T1000 (cell line): ENCODE results near the gene WDFY2.

Source experiments
- DNase-seq: peaks from one replicate; lab custom pipeline; 2025; ENCODE audit warnings: mixed read lengths; lab: John Stamatoyannopoulos, UW

Gene WDFY2

GRCh38 chr13:51770681-51771417 is 186.6 kb downstream of the WDFY2 start:
- no peak for DNase-seq

- no peak for DNase-seq
Measured at GRCh38 chr13:51771418-51772104, 187.3 kb downstream of the WDFY2 start.

- no peak for DNase-seq
Measured at GRCh38 chr13:51772105-51772455, 187.8 kb downstream of the WDFY2 start.

GRCh38 chr13:51772781-51773180 is 188.5 kb downstream of the WDFY2 start:
- DNase-seq, result no peak

DNA sequence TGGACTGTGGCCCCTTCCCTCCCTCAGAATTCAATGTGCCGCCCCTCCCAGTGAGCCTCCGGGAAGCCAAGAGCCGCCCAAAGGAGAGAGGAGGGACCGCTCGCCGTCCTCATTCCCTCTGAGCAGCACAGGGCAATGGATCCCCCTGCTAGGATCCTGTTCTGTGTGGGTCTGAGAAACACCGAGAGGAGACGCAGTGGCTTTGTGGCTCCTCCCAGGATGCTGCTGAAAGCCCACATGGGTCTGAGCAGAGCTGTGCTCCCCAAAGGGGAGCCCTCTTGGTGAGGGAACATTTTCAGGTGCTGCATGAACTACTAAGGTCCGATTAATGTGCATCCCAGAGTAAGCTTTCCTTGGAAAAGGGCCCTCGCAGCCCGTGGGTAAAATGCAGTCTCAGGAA is 189.3 kb downstream of the WDFY2 start:
- no peak for DNase-seq

- DNase-seq, result no peak
Measured at GRCh38 chr13:51776179-51776578, 191.9 kb downstream of the WDFY2 start.

DNA sequence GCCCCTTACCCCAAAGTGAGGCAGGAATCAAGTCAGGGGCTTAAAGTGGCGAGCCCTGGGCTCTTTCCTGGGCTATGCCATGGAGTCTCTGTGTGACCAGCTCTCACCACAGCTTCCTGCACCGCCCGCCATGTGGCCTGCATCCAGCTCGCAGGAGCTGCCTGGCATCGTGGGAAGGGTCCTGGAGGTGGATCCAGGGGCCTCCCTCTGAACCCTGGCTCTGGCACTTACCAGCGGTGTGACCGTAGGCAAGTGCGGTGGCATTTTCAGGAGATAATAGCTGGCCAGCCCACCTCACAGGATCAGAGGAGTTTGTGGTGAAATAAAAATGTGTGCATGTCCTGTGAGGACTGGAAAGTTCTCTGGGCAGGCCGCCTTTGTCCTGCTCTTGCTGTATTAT is 193.7 kb downstream of the WDFY2 start:
- DNase-seq, result no peak

DNA sequence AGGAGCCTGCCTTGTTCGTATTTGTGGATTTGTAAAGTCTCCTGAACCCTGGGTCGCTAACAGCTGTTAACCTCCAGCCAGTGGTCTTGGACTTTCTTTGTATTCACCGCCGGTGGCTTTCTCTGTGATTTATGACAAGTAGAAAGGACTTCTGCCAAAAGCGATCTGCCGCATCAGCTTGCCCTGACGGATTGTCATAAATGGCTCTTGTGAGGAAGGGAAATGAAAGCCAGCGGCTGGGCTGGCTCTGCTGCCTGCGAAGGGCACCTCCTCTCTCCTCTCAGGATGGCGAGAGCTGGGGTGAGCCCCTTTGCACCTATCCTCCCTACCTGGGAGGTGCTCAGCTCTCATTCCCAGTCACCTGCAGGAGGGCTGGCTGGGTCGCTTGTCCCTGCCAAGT is 194.1 kb downstream of the WDFY2 start:
- no peak for DNase-seq

- no peak for DNase-seq
Measured at GRCh38 chr13:51780099-51780498, 195.8 kb downstream of the WDFY2 start.

DNA sequence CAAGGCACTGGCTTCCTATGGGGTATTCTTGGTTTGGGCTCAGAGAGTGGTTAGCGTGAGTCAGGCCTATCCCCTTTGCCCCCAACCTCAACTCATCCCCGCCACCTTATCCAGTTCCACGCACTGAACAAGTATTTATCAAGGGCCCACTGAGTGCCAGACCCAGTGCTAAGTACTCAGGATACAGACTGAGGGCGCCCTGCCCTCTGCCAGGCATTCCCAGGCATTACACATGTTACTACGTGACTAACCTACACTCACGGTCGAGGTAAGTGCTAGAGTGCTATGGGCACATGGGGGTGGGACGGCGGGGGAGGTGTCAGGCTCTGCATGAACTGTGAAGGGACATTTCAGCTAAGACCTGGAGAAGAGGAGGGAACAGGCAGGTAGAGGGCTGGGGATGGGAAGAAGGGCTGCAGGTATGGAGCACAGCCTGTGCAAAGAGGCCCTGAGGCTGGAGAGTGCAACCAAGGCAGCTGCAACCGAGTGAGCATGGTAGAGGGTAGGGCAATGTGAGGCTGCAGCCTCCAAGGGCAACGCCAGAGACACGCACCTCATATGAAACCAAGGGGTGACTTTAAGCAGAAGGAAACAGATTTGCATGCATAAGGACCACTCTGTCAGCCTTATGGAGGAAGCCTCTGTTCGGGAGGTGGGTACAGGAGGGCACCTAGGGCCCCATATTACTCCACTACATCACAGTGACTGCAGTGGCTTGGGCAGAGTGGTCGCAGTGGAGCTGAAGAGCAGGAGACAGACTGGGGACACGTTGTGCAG is 197.2 kb downstream of the WDFY2 start:
- no peak for DNase-seq

- no peak for DNase-seq
Measured at GRCh38 chr13:51782026-51782710, 197.9 kb downstream of the WDFY2 start.

DNA sequence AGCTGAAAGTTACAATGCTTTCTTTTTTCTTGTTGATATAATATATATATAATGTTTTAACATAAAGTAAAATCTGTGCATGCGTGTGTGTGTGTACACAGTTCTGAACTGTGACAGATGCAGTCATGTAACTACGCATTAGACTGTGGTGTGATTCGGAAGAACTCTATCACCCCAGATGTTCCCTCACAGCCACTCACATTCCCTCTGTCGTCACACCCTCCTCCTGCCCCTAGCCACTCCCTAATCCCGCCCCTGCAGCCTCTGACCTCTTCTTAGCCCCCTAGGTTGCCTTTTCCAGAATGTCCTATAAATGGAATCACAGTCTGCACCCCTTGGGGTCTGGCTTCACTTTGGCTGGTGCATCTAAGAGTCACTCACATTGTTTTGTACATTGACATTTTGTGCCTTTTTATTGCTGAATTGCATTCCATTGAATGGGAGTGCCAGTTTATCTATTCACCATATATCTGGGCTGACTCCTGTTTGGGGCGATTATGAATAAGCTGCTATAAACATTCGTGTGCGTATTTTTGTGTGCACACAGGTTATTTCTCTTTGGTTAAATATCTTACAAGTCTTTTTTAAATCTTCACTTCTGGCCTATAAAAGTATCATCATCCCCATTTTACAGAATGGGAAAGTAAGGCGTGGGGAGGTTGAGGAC is 199.3 kb downstream of the WDFY2 start:
- DNase-seq, result no peak

DNA sequence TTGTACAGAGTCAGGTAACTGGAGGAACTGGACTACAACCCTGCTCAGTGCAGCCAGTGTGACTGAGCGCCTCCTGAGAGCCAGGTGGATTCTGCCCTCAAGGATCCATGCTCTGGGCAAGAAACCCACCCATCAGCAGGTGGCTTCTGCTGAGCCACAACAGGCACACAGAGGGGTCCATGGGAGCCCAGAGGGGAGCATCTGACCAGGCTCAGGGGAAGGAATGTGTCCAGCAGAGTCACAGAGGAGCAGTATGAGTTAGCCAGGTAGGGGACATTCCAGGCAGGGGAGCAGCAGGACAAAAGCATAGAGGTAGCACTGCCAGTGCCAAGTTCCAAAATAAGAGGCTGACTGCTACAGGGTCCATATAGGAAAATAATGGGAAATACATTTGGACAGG is 199.8 kb downstream of the WDFY2 start:
- DNase-seq, result no peak

GRCh38 chr13:51785712-51786424 is 201.6 kb downstream of the WDFY2 start:
- DNase-seq, result no peak

GRCh38 chr13:51786425-51787265 is 202.4 kb downstream of the WDFY2 start:
- DNase-seq, result no peak

DNA sequence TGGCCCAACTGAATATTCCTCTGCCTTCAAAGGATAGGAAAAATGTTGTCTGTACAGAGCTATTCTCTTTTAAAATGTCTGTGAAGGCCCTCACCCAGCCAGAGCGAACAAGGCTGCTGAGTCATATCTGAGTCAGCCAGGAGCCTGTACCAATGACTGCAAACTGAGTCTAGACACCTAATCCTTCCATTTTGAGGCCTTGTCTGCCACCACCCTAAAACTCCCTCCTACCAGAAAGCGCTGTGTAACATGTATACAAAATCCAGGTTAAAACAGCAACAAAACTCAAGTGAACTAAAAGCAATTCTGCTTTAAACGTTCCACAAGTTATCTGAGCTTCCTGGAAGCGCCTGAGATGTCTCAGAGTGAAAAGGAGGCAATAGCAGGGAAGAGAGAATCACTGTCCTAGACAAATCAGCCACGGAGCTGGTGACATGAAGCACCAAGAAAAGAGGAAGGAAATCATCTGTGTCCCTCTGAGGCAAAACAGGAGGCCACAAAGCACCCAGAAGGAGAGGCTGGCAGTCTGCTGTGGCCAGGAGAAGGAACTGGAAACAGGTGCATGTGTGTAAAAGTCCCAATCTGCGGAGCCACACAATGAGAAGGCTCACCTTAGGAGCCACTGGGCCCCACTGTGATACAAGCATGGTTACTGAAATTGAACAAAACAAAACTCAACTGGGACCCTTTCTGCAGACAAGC is 209.5 kb downstream of the WDFY2 start:
- DNase-seq, result no peak

- no peak for DNase-seq
Measured at GRCh38 chr13:51794964-51795363, 210.7 kb downstream of the WDFY2 start.

- no peak for DNase-seq
Measured at GRCh38 chr13:51795419-51795818, 211.2 kb downstream of the WDFY2 start.

GRCh38 chr13:51796546-51796945 is 212.3 kb downstream of the WDFY2 start:
- no peak for DNase-seq
